OCI-LY3 (cell line): ENCODE measurements around the gene FUT8.

ENCODE experiments used
- H2AFZ ChIP-seq: fragments of 200-600, 300-600 bp; shearing (Covaris generic); 2 replicates; pipeline ENCODE4 v1.6.0; 2014; ENCODE audit warnings: antibody characterized with exemption, low read depth, low read length
- H3K27ac ChIP-seq: fragments of 200-600, 300-600 bp; sonication (generic); 2 replicates; pipeline ENCODE4 v1.5.1; 2014; ENCODE audit warnings: mild to moderate bottlenecking, low read length, moderate library complexity, mixed read lengths
- H3K27me3 ChIP-seq: fragments of 200-600, 300-600 bp; sonication (generic); 2 replicates; pipeline ENCODE4 v1.6.1; 2014; ENCODE audit warnings: low read depth, low read length, mixed read lengths
- H3K36me3 ChIP-seq: fragments of 200-600, 300-600 bp; sonication (generic); replicated peaks from 2 replicates; pipeline ENCODE3; 2014; ENCODE audit warnings: low read depth, low read length, mixed read lengths
- H3K4me1 ChIP-seq: fragments of 300-600, 200-600 bp; sonication (generic); 2 replicates; pipeline ENCODE4 v1.6.1; 2014; ENCODE audit warnings: low read length, mixed read lengths
- H3K4me2 ChIP-seq: fragments of 200-600, 300-600 bp; sonication (generic); 2 replicates; pipeline ENCODE4 v1.6.1; 2014; ENCODE audit warnings: low read length, mixed read lengths
- H3K4me3 ChIP-seq: fragments of 300-600, 200-600 bp; sonication (generic); 2 replicates; pipeline ENCODE4 v1.5.1; 2014; ENCODE audit warnings: antibody characterized with exemption, mild to moderate bottlenecking, low read length, moderate library complexity
- H3K79me2 ChIP-seq: fragments of 300-600, 200-600 bp; shearing (Covaris generic); 2 replicates; pipeline ENCODE4 v1.6.1; 2014; ENCODE audit warnings: mild to moderate bottlenecking, low read length, mixed read lengths
- H3K9ac ChIP-seq: fragments of 300-600, 200-600 bp; shearing (Covaris generic); 2 replicates; pipeline ENCODE4 v1.6.0; 2014; ENCODE audit warnings: mild to moderate bottlenecking, low read length, moderate library complexity
- H3K9me3 ChIP-seq: fragments of 200-600, 300-600 bp; shearing (Covaris generic); 2 replicates; pipeline ENCODE4 v1.6.1; 2014; ENCODE audit warnings: low read length, mixed read lengths; ENCODE audit not compliant: insufficient read depth
- H4K20me1 ChIP-seq: fragments of 200-600, 300-600 bp; sonication (generic); 2 replicates; pipeline ENCODE4 v1.6.1; 2016; ENCODE audit warnings: low read length, mixed read lengths; ENCODE audit not compliant: insufficient read depth
- EZH2phosphoT487 ChIP-seq: fragments of 200-600 bp; shearing (Covaris generic); IDR thresholded peaks from 2 replicates; pipeline ENCODE4 v1.6.1; 2018; ENCODE audit warnings: antibody characterized with exemption, mixed run types, low read depth
- TF ChIP-seq, protein P1 (sequence below): fragments of 200-600, 300-600 bp; sonication (generic); IDR thresholded peaks from 2 replicates; pipeline ENCODE4 v1.5.1; 2014; ENCODE audit warnings: antibody characterized with exemption, low read length, low read depth

Gene FUT8

DNA sequence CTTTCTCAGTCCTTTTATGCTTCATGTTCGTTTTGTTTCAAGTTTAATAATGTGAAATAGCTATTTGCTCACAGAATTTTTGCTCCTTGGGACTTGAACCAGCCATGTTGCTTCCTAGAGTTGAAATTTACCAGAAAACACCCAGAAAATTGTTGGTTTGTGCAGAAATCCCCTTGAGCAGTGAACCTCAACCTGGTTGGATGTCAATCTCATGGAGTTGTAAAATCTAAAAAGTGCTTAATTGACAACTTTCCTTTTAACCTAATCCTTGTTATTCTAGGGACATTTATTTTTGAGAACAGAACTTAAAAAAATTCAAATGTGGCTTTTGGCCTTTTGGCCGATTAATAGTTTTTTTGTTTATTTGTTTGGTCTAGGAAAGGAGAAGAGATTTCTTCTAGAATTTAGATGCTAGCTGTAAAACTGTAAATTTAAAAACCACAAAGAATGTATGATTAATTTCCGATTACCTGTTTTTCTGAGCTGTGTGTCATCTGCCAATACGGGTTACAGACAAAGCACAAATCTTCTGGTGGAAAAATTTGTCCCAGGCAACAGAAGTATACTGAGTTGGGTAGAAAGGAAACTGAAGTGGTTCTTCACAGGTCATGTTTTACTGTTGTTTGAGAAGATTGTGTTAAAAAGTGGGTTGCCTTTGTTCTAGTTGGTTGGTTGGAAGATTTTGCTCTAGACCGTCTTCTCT lies 154.4 kb downstream of the FUT8 start:
- Histone ChIP-seq H3K79me2 (no peaks in the 10 kb centered on the region), H3K36me3 (no peaks in the 10 kb centered on the region), H4K20me1 (no peaks in the 10 kb centered on the region), H2AFZ (no peak overlapping the region), H3K9me3 (no peaks in the 10 kb centered on the region), H3K4me3 (no peak overlapping the region), H3K4me2 (no peak overlapping the region), H3K27me3 (no peaks in the 10 kb centered on the region), H3K27ac (no peak overlapping the region), H3K9ac (no peak overlapping the region), H3K4me1 (peaks cover 11% of the 10 kb centered on the region; the same call in 1 of the 2 replicates)
- TF ChIP-seq, protein P1, sequence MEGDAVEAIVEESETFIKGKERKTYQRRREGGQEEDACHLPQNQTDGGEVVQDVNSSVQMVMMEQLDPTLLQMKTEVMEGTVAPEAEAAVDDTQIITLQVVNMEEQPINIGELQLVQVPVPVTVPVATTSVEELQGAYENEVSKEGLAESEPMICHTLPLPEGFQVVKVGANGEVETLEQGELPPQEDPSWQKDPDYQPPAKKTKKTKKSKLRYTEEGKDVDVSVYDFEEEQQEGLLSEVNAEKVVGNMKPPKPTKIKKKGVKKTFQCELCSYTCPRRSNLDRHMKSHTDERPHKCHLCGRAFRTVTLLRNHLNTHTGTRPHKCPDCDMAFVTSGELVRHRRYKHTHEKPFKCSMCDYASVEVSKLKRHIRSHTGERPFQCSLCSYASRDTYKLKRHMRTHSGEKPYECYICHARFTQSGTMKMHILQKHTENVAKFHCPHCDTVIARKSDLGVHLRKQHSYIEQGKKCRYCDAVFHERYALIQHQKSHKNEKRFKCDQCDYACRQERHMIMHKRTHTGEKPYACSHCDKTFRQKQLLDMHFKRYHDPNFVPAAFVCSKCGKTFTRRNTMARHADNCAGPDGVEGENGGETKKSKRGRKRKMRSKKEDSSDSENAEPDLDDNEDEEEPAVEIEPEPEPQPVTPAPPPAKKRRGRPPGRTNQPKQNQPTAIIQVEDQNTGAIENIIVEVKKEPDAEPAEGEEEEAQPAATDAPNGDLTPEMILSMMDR: no peak
- TF ChIP-seq EZH2phosphoT487: no peak

DNA sequence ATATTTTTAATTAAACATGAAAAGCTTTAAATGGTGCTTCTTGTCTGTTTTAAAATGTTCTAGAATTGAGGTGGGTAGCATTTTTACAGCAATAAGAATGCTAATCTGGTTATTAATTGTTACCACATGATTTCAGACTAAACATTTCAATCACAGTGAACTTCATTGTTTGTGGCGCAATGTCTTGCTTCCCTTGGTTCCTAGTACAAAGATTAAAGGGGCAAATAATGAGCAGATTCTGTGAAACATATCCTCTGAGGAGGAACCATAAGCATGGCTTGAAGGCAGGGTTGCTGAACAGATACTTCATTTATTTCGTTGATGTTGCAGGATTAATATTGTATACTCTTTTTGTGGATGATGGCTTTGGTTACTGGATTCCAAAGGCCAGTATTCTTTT lies 162.1 kb downstream of the FUT8 start:
- Histone ChIP-seq H3K79me2 (no peaks in the 10 kb centered on the region), H3K27ac (no peak overlapping the region), H3K36me3 (no peaks in the 10 kb centered on the region), H2AFZ (no peak overlapping the region), H4K20me1 (no peaks in the 10 kb centered on the region), H3K27me3 (no peaks in the 10 kb centered on the region), H3K9ac (no peak overlapping the region), H3K4me2 (no peak overlapping the region), H3K4me1 (no peaks in the 10 kb centered on the region), H3K9me3 (no peaks in the 10 kb centered on the region), H3K4me3 (no peak overlapping the region)
- TF ChIP-seq, protein P1: no peak
- TF ChIP-seq EZH2phosphoT487: no peak

DNA sequence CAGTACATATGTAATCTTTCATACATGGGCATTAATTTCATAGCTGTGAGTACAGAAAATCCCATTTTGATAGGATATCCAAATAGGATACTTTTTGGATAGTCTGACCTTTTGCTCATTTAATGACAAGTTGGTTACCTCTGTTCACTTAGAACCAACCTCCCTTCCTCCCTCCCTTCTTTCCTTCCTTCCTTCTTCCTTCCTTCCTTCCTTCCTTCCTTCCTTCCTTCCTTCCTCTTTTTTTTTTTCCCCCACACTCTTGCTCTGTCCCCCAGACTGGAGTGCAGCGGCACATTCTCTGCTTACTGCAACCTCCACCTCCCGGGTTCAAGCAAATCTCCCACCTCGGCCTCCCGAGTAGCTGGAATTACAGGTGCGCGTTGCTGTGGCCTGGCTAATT lies 162.9 kb downstream of the FUT8 start:
- Histone ChIP-seq H3K4me2 (no peak overlapping the region), H3K27me3 (no peaks in the 10 kb centered on the region), H4K20me1 (no peaks in the 10 kb centered on the region), H3K27ac (no peak overlapping the region), H3K36me3 (no peaks in the 10 kb centered on the region), H3K4me1 (no peaks in the 10 kb centered on the region), H2AFZ (no peak overlapping the region), H3K4me3 (no peak overlapping the region), H3K9me3 (no peaks in the 10 kb centered on the region), H3K9ac (no peak overlapping the region), H3K79me2 (no peaks in the 10 kb centered on the region)
- TF ChIP-seq, protein P1: no peak
- TF ChIP-seq EZH2phosphoT487: no peak

DNA sequence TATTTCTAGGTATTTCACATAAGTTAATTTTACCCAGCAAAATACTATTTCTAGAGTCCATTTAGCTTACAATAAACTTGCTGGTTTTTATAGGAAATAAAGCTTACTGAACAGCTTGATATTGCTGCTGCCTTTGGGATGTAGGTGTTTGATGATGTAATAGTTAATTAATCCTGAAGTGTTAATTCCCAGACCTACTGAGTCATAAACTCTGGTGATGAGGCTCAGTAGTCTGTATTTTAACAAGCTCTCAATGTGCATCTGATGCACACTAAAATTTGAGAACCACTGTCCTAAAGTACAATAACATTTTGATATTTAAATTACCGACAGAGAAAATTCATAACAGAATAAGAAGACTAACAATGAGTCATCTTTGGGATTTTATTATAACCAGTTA lies 168.4 kb downstream of the FUT8 start:
- Histone ChIP-seq H3K4me1 (no peaks in the 10 kb centered on the region), H3K27me3 (no peaks in the 10 kb centered on the region), H3K9ac (no peak overlapping the region), H3K27ac (no peak overlapping the region), H3K4me3 (no peak overlapping the region), H3K36me3 (no peaks in the 10 kb centered on the region), H3K9me3 (no peaks in the 10 kb centered on the region), H3K79me2 (no peaks in the 10 kb centered on the region), H3K4me2 (no peak overlapping the region), H2AFZ (no peak overlapping the region), H4K20me1 (no peaks in the 10 kb centered on the region)
- no peak for TF ChIP-seq EZH2phosphoT487
- TF ChIP-seq, protein P1: no peak
